CD1c-positive myeloid dendritic cell (primary cell): Measurements from ENCODE around the gene DDX24.

Source experiments
- DNase-seq: peaks from one replicate; pipeline ENCODE4 v3.0.0-alpha.2; 2016; ENCODE audit errors: extremely low spot score

DDX24 gene

GRCh38 chr14:94113908-94114588 lies 33.0 kb upstream of the DDX24 start:
- no peak for DNase-seq

- no peak for DNase-seq
These were observed 32.5 kb upstream of the DDX24 start for GRCh38 chr14:94113490-94113889.

GRCh38 chr14:94113073-94113472 lies 32.1 kb upstream of the DDX24 start:
- DNase-seq, result no peak

GRCh38 chr14:94112513-94113063 lies 31.6 kb upstream of the DDX24 start:
- no peak for DNase-seq

GRCh38 chr14:94111276-94112095 lies 30.5 kb upstream of the DDX24 start:
- no peak for DNase-seq

- DNase-seq, result no peak
These were observed 29.7 kb upstream of the DDX24 start, which contains the start of gene IFI27 for GRCh38 chr14:94110552-94111181. TSS of gene IFI27 (plus strand) at chr14:94110736.

GRCh38 chr14:94109915-94110250 lies 28.9 kb upstream of the DDX24 start:
- no peak for DNase-seq

- DNase-seq, result no peak
These were observed 23.7 kb upstream of the DDX24 start for GRCh38 chr14:94104731-94105130.

GRCh38 chr14:94103554-94104150 lies 22.6 kb upstream of the DDX24 start:
- DNase-seq, result no peak

GRCh38 chr14:94102768-94103482 lies 21.9 kb upstream of the DDX24 start:
- no peak for DNase-seq

- DNase-seq, result no peak
These were observed 20.7 kb upstream of the DDX24 start for GRCh38 chr14:94101748-94102147.

- DNase-seq, result no peak
These were observed 19.8 kb upstream of the DDX24 start for GRCh38 chr14:94100847-94101246.

- no peak for DNase-seq
These were observed 18.0 kb upstream of the DDX24 start for GRCh38 chr14:94099006-94099405.

- no peak for DNase-seq
These were observed 17.5 kb upstream of the DDX24 start for GRCh38 chr14:94098326-94098992.

- DNase-seq, result no peak
These were observed 16.1 kb upstream of the DDX24 start for GRCh38 chr14:94097091-94097490.

GRCh38 chr14:94093418-94093817 lies 12.4 kb upstream of the DDX24 start:
- no peak for DNase-seq

- DNase-seq, result no peak
These were observed 8.5 kb upstream of the DDX24 start for GRCh38 chr14:94089479-94089878.

GRCh38 chr14:94088516-94088915 lies 7.5 kb upstream of the DDX24 start:
- no peak for DNase-seq

GRCh38 chr14:94087891-94088290 lies 6.9 kb upstream of the DDX24 start:
- DNase-seq, result no peak

GRCh38 chr14:94081386-94081820 lies 401 bp upstream of the DDX24 start:
- DNase-seq, result no peak
